OCI-LY1 (cell line): ENCODE results near the gene ADCY1.

Experiments
- H2AFZ ChIP-seq: fragments of 200-600 bp; sonication (generic), shearing (Covaris generic); 2 replicates; pipeline ENCODE4 v1.6.0; 2014; ENCODE audit warnings: antibody characterized with exemption, mild to moderate bottlenecking, low read length
- H3F3A ChIP-seq: fragments of 200-600 bp; sonication (generic), shearing (Covaris generic); 2 replicates; pipeline ENCODE4 v1.6.0; 2014; ENCODE audit warnings: mild to moderate bottlenecking, antibody characterized with exemption, low read length, moderate library complexity; ENCODE audit not compliant: insufficient read depth
- H3K27ac ChIP-seq: fragments of 200-600 bp; sonication (generic); 2 replicates; pipeline ENCODE4 v1.5.1; 2014; ENCODE audit warnings: low read length, mixed run types, mild to moderate bottlenecking, low read depth; ENCODE audit not compliant: poor library complexity, severe bottlenecking
- H3K27me3 ChIP-seq: fragments of 200-600 bp; sonication (generic); 2 replicates; pipeline ENCODE4 v1.6.0; 2014; ENCODE audit warnings: antibody characterized with exemption, mild to moderate bottlenecking, low read length, moderate library complexity; ENCODE audit not compliant: insufficient read depth
- H3K36me3 ChIP-seq: fragments of 200-600 bp; sonication (generic); 2 replicates; pipeline ENCODE4 v1.6.1; 2014; ENCODE audit warnings: mild to moderate bottlenecking, antibody characterized with exemption, low read length, moderate library complexity, mixed read lengths; ENCODE audit not compliant: insufficient read depth
- H3K4me1 ChIP-seq: fragments of 200-600 bp; sonication (generic); 2 replicates; pipeline ENCODE4 v1.5.1; 2014; ENCODE audit warnings: mild to moderate bottlenecking, low read length, moderate library complexity; ENCODE audit not compliant: insufficient read depth, severe bottlenecking
- H3K4me2 ChIP-seq: fragments of 200-600 bp; sonication (generic), shearing (Covaris generic); 2 replicates; pipeline ENCODE4 v1.6.1; 2014; ENCODE audit warnings: low read length
- H3K4me3 ChIP-seq: fragments of 200-600 bp; sonication (generic); 2 replicates; pipeline ENCODE4 v1.5.1; 2014; ENCODE audit warnings: low read length, low read depth, mild to moderate bottlenecking, mixed read lengths; ENCODE audit not compliant: poor library complexity, severe bottlenecking
- H3K79me2 ChIP-seq: fragments of 200-600 bp; shearing (Covaris generic); 2 replicates; pipeline ENCODE4 v1.6.1; 2016; ENCODE audit warnings: mixed run types, low read length, mixed read lengths; ENCODE audit not compliant: insufficient read depth
- H3K9ac ChIP-seq: fragments of 200-600 bp; sonication (generic), shearing (Covaris generic); 2 replicates; pipeline ENCODE4 v1.6.1; 2014; ENCODE audit warnings: mild to moderate bottlenecking, low read length, mixed read lengths
- H3K9me2 ChIP-seq: fragments of 200-600 bp; sonication (generic), shearing (Covaris generic); 2 replicates; pipeline ENCODE4 v1.6.1; 2014; ENCODE audit warnings: low read depth, mild to moderate bottlenecking, low read length, mixed read lengths
- H3K9me3 ChIP-seq: fragments of 200-600 bp; shearing (Covaris generic); 2 replicates; pipeline ENCODE4 v1.6.1; 2014; ENCODE audit warnings: low read length, mixed read lengths
- H4K20me1 ChIP-seq: fragments of 200-600 bp; sonication (generic), shearing (Covaris generic); 2 replicates; pipeline ENCODE4 v1.6.0; 2016; ENCODE audit warnings: mild to moderate bottlenecking, low read length; ENCODE audit not compliant: insufficient read depth
- CTCF ChIP-seq: fragments of 200-600 bp; sonication (generic), shearing (Covaris generic); IDR thresholded peaks from 2 replicates; pipeline ENCODE4 v1.5.1; 2017; ENCODE audit warnings: mild to moderate bottlenecking, antibody characterized with exemption, low read length, moderate library complexity, mixed read lengths
- EZH2 ChIP-seq: fragments of 200-600 bp; sonication (generic), shearing (Covaris generic); IDR thresholded peaks from 2 replicates; pipeline ENCODE4 v1.8.0; 2017; ENCODE audit warnings: borderline replicate concordance, mixed run types, mild to moderate bottlenecking, antibody characterized with exemption, low read length, moderate library complexity, mixed read lengths

Gene ADCY1

GRCh38 chr7:45594745-45595535, 20.8 kb downstream of the ADCY1 start:
- no peak overlapping the region for H3K4me2 ChIP-seq
- no peak overlapping the region for H2AFZ ChIP-seq
- no peaks in the 10 kb centered on the region for H3K9me2 ChIP-seq
- H3K4me1 ChIP-seq = no peaks in the 10 kb centered on the region
- no peak overlapping the region for H3K4me3 ChIP-seq
- no peaks in the 10 kb centered on the region for H3K36me3 ChIP-seq
- peaks cover 11% of the 10 kb centered on the region; the same call in 1 of the 2 replicates for H3K27me3 ChIP-seq
- no peaks in the 10 kb centered on the region for H4K20me1 ChIP-seq
- no peak overlapping the region for H3K27ac ChIP-seq
- no peaks in the 10 kb centered on the region for H3F3A ChIP-seq
- no peaks in the 10 kb centered on the region for H3K79me2 ChIP-seq
- H3K9ac ChIP-seq = no peak overlapping the region
- no peak for TF ChIP-seq EZH2
- TF ChIP-seq CTCF = no peak
- H3K9me3 ChIP-seq = no peaks in the 10 kb centered on the region

- H3K36me3 ChIP-seq = no peaks in the 10 kb centered on the region
- no peaks in the 10 kb centered on the region for H3K79me2 ChIP-seq
- no peaks in the 10 kb centered on the region for H4K20me1 ChIP-seq
- H3K9me3 ChIP-seq = no peaks in the 10 kb centered on the region
- no peak for TF ChIP-seq EZH2
- no peaks in the 10 kb centered on the region for H3K9me2 ChIP-seq
- no peaks in the 10 kb centered on the region for H3F3A ChIP-seq
- no peaks in the 10 kb centered on the region for H3K4me1 ChIP-seq
- H3K27ac ChIP-seq = no peak overlapping the region
- no peak overlapping the region for H2AFZ ChIP-seq
- peaks cover 11% of the 10 kb centered on the region; the same call in 1 of the 2 replicates for H3K27me3 ChIP-seq
- no peak overlapping the region for H3K4me3 ChIP-seq
- no peak overlapping the region for H3K9ac ChIP-seq
- no peak overlapping the region for H3K4me2 ChIP-seq
These were observed 21.9 kb downstream of the ADCY1 start for GRCh38 chr7:45595809-45596664.

- Histone ChIP-seq H4K20me1 (no peaks in the 10 kb centered on the region), H3K27me3 (peaks cover 11% of the 10 kb centered on the region; the same call in 1 of the 2 replicates), H3K27ac (no peak overlapping the region)
These were observed 22.5 kb downstream of the ADCY1 start for GRCh38 chr7:45596665-45597095.

More at GRCh38 chr7:45596665-45597095, 22.5 kb downstream of the ADCY1 start:
- no peaks in the 10 kb centered on the region for H3K36me3 ChIP-seq
- H2AFZ ChIP-seq = no peak overlapping the region
- no peak overlapping the region for H3K4me2 ChIP-seq
- TF ChIP-seq CTCF = no peak
- no peak for TF ChIP-seq EZH2
- no peaks in the 10 kb centered on the region for H3K9me3 ChIP-seq
- H3K9ac ChIP-seq = no peak overlapping the region
- no peaks in the 10 kb centered on the region for H3F3A ChIP-seq
- no peaks in the 10 kb centered on the region for H3K4me1 ChIP-seq
- H3K4me3 ChIP-seq = no peak overlapping the region
- H3K79me2 ChIP-seq = no peaks in the 10 kb centered on the region
- H3K9me2 ChIP-seq = no peaks in the 10 kb centered on the region
